GM12878 (cell line): ENCODE measurements around the gene GIGYF2.

Experiments
- CHD1 ChIP-seq: IDR thresholded peaks from 2 replicates; pipeline ENCODE4 v1.6.1; 2012; ENCODE audit warnings: low read depth, low read length, improper control_type of control experiment
- CTCF ChIP-seq, 3 experiments: IDR thresholded peaks in 2 of 3; conservative IDR thresholded peaks in 1 of 3; 2 replicates each; pipeline ENCODE4 v1.5.1; 2011; ENCODE audit warnings: low read depth in 3 of 3, low read length in 3 of 3, mild to moderate bottlenecking in 3 of 3, control low read depth in 2 of 3, moderate library complexity in 2 of 3, inconsistent platforms in 1 of 3, mixed read lengths in 1 of 3; ENCODE audit not compliant: control insufficient read depth in 2 of 3, insufficient read depth in 1 of 3; ENCODE audit errors: extremely low read depth in 1 of 3
- FOS ChIP-seq: IDR thresholded peaks from 3 replicates; pipeline ENCODE4 v1.6.1; 2011; ENCODE audit warnings: borderline replicate concordance; ENCODE audit not compliant: insufficient read length; ENCODE audit errors: extremely low read depth
- KAT2A ChIP-seq: conservative IDR thresholded peaks from 2 replicates; pipeline ENCODE4 v1.6.1; 2011; ENCODE audit warnings: low read depth, low read length; ENCODE audit not compliant: control insufficient read depth
- MYC ChIP-seq: IDR thresholded peaks from 2 replicates; pipeline ENCODE4 v1.6.1; 2011; ENCODE audit warnings: mild to moderate bottlenecking, low read length, moderate library complexity, inconsistent platforms; ENCODE audit not compliant: insufficient read depth, insufficient replicate concordance, insufficient read length, severe bottlenecking
- POLR2AphosphoS5 ChIP-seq: IDR thresholded peaks from 2 replicates; pipeline ENCODE4 v1.6.1; 2011; ENCODE audit warnings: mild to moderate bottlenecking, low read length, inconsistent platforms
- TAF1 ChIP-seq: IDR thresholded peaks from 2 replicates; pipeline ENCODE4 v1.6.1; 2011; ENCODE audit warnings: mild to moderate bottlenecking, low read depth, low read length, borderline replicate concordance
- USF2 ChIP-seq: IDR thresholded peaks from 2 replicates; pipeline ENCODE4 v1.6.1; 2011; ENCODE audit warnings: low read depth, low read length, improper control_type of control experiment, borderline replicate concordance

- no peak for TF ChIP-seq FOS
- no peak for TF ChIP-seq KAT2A
- no peak for TF ChIP-seq MYC
- TF ChIP-seq POLR2AphosphoS5, result no peak
- no peak for TF ChIP-seq CHD1
- no peak for TF ChIP-seq TAF1
- no peak for TF ChIP-seq USF2
- TF ChIP-seq CTCF (IDR thresholded peaks at IDR 0.05 in 2 of 3, conservative IDR thresholded peaks at IDR 0.05 in 1 of 3; ENCODE audit: control insufficient read depth in 2 of 3, extremely low read depth in 1 of 3, insufficient read depth in 1 of 3, low read depth in 3 of 3, low read length in 3 of 3), result no peak
Measured at GRCh38 chr2:232783278-232783677, 86.1 kb downstream of the GIGYF2 start.
